Ectodermal cell (in vitro differentiated cells): ENCODE measurements around the gene CEP152.

ENCODE experiments used
- H3K27ac ChIP-seq: 2 replicates; pipeline ENCODE4 v1.7.0; 2013; ENCODE audit warnings: mild to moderate bottlenecking, low read depth, low read length; ENCODE audit not compliant: insufficient read depth, poor library complexity, severe bottlenecking
- H3K27me3 ChIP-seq: 2 replicates; pipeline ENCODE4 v1.7.0; 2013; ENCODE audit warnings: mild to moderate bottlenecking, low read length; ENCODE audit not compliant: insufficient read depth, control insufficient read depth, poor library complexity, severe bottlenecking
- H3K36me3 ChIP-seq: one replicate; pipeline ENCODE4 v1.7.0; 2013; ENCODE audit warnings: low read length; ENCODE audit not compliant: control insufficient read depth, insufficient read depth
- H3K4me1 ChIP-seq: one replicate; pipeline ENCODE4 v1.7.0; 2013; ENCODE audit warnings: low read length; ENCODE audit not compliant: control insufficient read depth, insufficient read depth
- H3K4me3 ChIP-seq: 2 replicates; pipeline ENCODE4 v1.7.0; 2013; ENCODE audit warnings: low read depth, low read length, control low read depth; ENCODE audit not compliant: insufficient read depth
- H3K9me3 ChIP-seq: 2 replicates; pipeline ENCODE4 v1.7.0; 2013; ENCODE audit warnings: mild to moderate bottlenecking, low read length, moderate library complexity; ENCODE audit not compliant: control insufficient read depth
- WGBS, 2 experiments: methylation state at CpG; one replicate each; pipeline ENCODE4 v1.1.7; 2013; ENCODE audit warnings: missing lambda C conversion rate in 2 of 2; 5-methylcytosine and 5-hydroxymethylcytosine counted together

CEP152 gene

GRCh38 chr15:48834756-48835155 is 23.9 kb upstream of the CEP152 start:
- no peaks in the 10 kb centered on the region for H3K27me3 ChIP-seq
- H3K36me3 ChIP-seq, result no peaks in the 10 kb centered on the region
- no peaks in the 10 kb centered on the region for H3K9me3 ChIP-seq
- H3K27ac ChIP-seq, result no peak overlapping the region
- WGBS, 2 experiments, result 75 to 82% methylated on average over 5 of the region's 5 CpGs
- no peak overlapping the region for H3K4me3 ChIP-seq
- H3K4me1 ChIP-seq, result no peaks in the 10 kb centered on the region

- H3K36me3 ChIP-seq, result no peaks in the 10 kb centered on the region
- H3K27me3 ChIP-seq, result no peaks in the 10 kb centered on the region
These were observed 22.8 kb upstream of the CEP152 start for GRCh38 chr15:48833526-48834239.

GRCh38 chr15:48832648-48833047 is 21.8 kb upstream of the CEP152 start:
- Histone ChIP-seq H3K27ac (no peak overlapping the region), H3K9me3 (no peaks in the 10 kb centered on the region), H3K4me3 (no peak overlapping the region), H3K36me3 (no peaks in the 10 kb centered on the region), H3K4me1 (no peaks in the 10 kb centered on the region), H3K27me3 (no peaks in the 10 kb centered on the region)

More at GRCh38 chr15:48833526-48834239, 22.8 kb upstream of the CEP152 start:
- H3K4me3 ChIP-seq, result no peak overlapping the region
- H3K4me1 ChIP-seq, result no peaks in the 10 kb centered on the region
- H3K9me3 ChIP-seq, result no peaks in the 10 kb centered on the region
- no peak overlapping the region for H3K27ac ChIP-seq

GRCh38 chr15:48828906-48829305 is 18.0 kb upstream of the CEP152 start:
- no peaks in the 10 kb centered on the region for H3K27me3 ChIP-seq
- no peak overlapping the region for H3K4me3 ChIP-seq
- H3K4me1 ChIP-seq, result no peaks in the 10 kb centered on the region
- H3K36me3 ChIP-seq, result no peaks in the 10 kb centered on the region
- H3K9me3 ChIP-seq, result no peaks in the 10 kb centered on the region
- no peak overlapping the region for H3K27ac ChIP-seq

GRCh38 chr15:48828471-48828870 is 17.6 kb upstream of the CEP152 start:
- Histone ChIP-seq H3K27me3 (no peaks in the 10 kb centered on the region), H3K27ac (no peak overlapping the region)
- 93 to 95% methylated on average over 3 to 4 of the region's 4 CpGs for WGBS, 2 experiments

GRCh38 chr15:48825075-48825474 is 14.2 kb upstream of the CEP152 start:
- Histone ChIP-seq H3K36me3 (no peaks in the 10 kb centered on the region), H3K27ac (no peak overlapping the region), H3K9me3 (no peaks in the 10 kb centered on the region), H3K4me3 (no peak overlapping the region), H3K4me1 (no peaks in the 10 kb centered on the region), H3K27me3 (no peaks in the 10 kb centered on the region)
- 83% methylated on average over 1 of the region's 1 CpG; no CpG with 5 or more reads in 1 of the 2 experiments for WGBS, 2 experiments

More at GRCh38 chr15:48828471-48828870, 17.6 kb upstream of the CEP152 start:
- no peaks in the 10 kb centered on the region for H3K4me1 ChIP-seq
- H3K36me3 ChIP-seq, result no peaks in the 10 kb centered on the region
- H3K4me3 ChIP-seq, result no peak overlapping the region
- H3K9me3 ChIP-seq, result no peaks in the 10 kb centered on the region

- WGBS, 2 experiments, result 50% methylated on average over 1 of the region's 1 CpG; no CpG with 5 or more reads in 1 of the 2 experiments
- Histone ChIP-seq H3K4me3 (no peak overlapping the region), H3K36me3 (no peaks in the 10 kb centered on the region), H3K27me3 (no peaks in the 10 kb centered on the region), H3K27ac (no peak overlapping the region), H3K4me1 (no peaks in the 10 kb centered on the region), H3K9me3 (no peaks in the 10 kb centered on the region)
These were observed 12.8 kb upstream of the CEP152 start for GRCh38 chr15:48823706-48824105.

GRCh38 chr15:48823237-48823636 is 12.4 kb upstream of the CEP152 start:
- H3K4me3 ChIP-seq, result no peak overlapping the region
- H3K4me1 ChIP-seq, result no peaks in the 10 kb centered on the region
- H3K27ac ChIP-seq, result no peak overlapping the region
- no peaks in the 10 kb centered on the region for H3K9me3 ChIP-seq
- WGBS, 2 experiments, result 3% methylated on average over 1 of the region's 1 CpG
- no peaks in the 10 kb centered on the region for H3K36me3 ChIP-seq
- no peaks in the 10 kb centered on the region for H3K27me3 ChIP-seq

GRCh38 chr15:48814286-48814685 is 3.4 kb upstream of the CEP152 start:
- Histone ChIP-seq H3K9me3 (no peaks in the 10 kb centered on the region), H3K27ac (no peak overlapping the region), H3K4me1 (no peaks in the 10 kb centered on the region), H3K4me3 (no peak overlapping the region), H3K36me3 (no peaks in the 10 kb centered on the region), H3K27me3 (peaks cover 11% of the 10 kb centered on the region)
- 81 to 89% methylated on average over 2 of the region's 2 CpGs for WGBS, 2 experiments

- peak overlapping the region; percentile 84 for H3K4me3 ChIP-seq
- H3K36me3 ChIP-seq, result no peaks in the 10 kb centered on the region
- no peaks in the 10 kb centered on the region for H3K4me1 ChIP-seq
- no peak overlapping the region for H3K27ac ChIP-seq
- 14 to 15% methylated on average over 25 of the region's 25 CpGs for WGBS, 2 experiments
- no peaks in the 10 kb centered on the region for H3K9me3 ChIP-seq
- H3K27me3 ChIP-seq, result peaks cover 11% of the 10 kb centered on the region
These were observed 573 bp upstream of the CEP152 start for GRCh38 chr15:48811325-48811958.
